Chondrocyte (in vitro differentiated cells): ENCODE data around the gene TMX1. TPM values are rescaled to one million over a fixed set of nuclear protein-coding genes. Genes with fewer than 3 reads are reported as not detected.

Source experiments
- DNase-seq: peaks from one replicate; pipeline ENCODE4 v3.0.0; 2021; ENCODE audit warnings: mixed read lengths, low spot score
- H3K27ac Mint-ChIP-seq: one replicate; pipeline ENCODE4 v1.8.0; 2021; ENCODE audit warnings: mild to moderate bottlenecking, moderate library complexity, mixed read lengths; ENCODE audit not compliant: unreplicated experiment
- H3K27me3 Mint-ChIP-seq: 2 replicates; pipeline ENCODE4 v1.8.0; 2021; ENCODE audit warnings: low read depth, mixed read lengths
- H3K36me3 Mint-ChIP-seq: 2 replicates; pipeline ENCODE4 v1.8.0; 2021; ENCODE audit warnings: low read depth, mixed read lengths
- H3K4me1 Mint-ChIP-seq: 2 replicates; pipeline ENCODE4 v1.8.0; 2021; ENCODE audit warnings: low read depth, mild to moderate bottlenecking, mixed read lengths
- H3K4me3 Mint-ChIP-seq: one replicate; pipeline ENCODE4 v1.8.0; 2021; ENCODE audit warnings: mild to moderate bottlenecking, moderate library complexity, mixed read lengths; ENCODE audit not compliant: unreplicated experiment
- H3K9me3 Mint-ChIP-seq: 2 replicates; pipeline ENCODE4 v1.8.0; 2021; ENCODE audit warnings: low read depth, mixed read lengths
- long read RNA-seq: library from polyadenylated mRNA; stranded (forward); transcript quantifications from one replicate; pipeline ENCODE4 v2.0.0, GENCODE V29; 2021
- total RNA-seq: library from RNA; stranded (reverse); gene quantifications from 3 replicates; pipeline ENCODE4 v1.2.1, GENCODE V29; 2021
- TF ChIP-seq, protein P1 (sequence below): fragments of 200-600 bp; sonication (generic); IDR thresholded peaks from 2 replicates; pipeline ENCODE4 v1.5.0; 2021; ENCODE audit warnings: antibody characterized with exemption, mild to moderate bottlenecking, moderate library complexity

Gene TMX1, protein sequence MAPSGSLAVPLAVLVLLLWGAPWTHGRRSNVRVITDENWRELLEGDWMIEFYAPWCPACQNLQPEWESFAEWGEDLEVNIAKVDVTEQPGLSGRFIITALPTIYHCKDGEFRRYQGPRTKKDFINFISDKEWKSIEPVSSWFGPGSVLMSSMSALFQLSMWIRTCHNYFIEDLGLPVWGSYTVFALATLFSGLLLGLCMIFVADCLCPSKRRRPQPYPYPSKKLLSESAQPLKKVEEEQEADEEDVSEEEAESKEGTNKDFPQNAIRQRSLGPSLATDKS
- 34.1 to 39.7 TPM (median 35.4 TPM) in 3 replicates for total RNA-seq
- long read RNA-seq, transcript TMX1-201 (8 exons, 3,995 nt), result major isoform, 95 of 97 reads
- long read RNA-seq, partial matches to known transcripts, result 0 of 97 reads
- long read RNA-seq, other reads (novel, unspliced or antisense), result 2 of 97 reads

DNA sequence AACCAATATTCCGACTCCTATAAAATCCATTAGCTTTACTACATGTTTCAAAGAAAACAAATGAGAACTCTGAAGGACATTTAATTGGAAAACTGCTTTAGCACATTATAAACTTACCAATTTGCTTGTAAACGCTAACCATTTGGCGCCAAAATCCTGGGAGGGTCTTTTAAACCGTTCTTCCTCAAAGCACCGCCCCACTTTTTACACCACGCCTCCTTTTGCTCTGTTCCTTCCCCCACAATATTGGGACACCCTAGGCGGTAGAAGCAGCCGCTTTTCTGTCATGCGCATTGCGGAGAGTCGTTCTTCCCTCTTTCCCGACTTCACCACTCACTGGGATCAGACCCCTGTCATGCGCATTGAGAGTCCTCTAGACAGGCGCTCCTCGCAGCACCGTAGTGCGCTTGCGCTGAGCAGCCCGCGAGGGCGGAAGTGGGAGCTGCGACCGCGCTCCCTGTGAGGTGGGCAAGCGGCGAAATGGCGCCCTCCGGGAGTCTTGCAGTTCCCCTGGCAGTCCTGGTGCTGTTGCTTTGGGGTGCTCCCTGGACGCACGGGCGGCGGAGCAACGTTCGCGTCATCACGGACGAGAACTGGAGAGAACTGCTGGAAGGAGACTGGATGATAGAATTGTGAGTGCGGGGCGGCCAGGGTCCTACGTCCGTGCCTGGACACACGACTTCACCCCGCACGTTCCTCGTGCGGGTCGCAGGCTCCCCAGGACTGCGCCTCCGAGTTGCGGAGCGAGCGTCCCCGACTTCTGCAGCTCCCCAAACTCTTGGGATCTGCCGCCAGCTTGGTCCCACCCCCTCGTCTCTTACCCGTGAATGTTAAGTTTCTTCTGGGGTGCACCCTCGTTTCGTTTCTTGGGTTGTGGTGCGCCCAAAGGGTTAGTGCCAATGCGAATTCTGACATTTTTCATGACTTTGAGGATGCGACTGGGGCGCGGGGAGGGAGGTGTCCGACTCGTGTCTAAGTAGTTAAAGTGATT lies at the start of gene TMX1:
TSS of gene TMX1 (plus strand) at position 435 of the 991 bp plus-strand sequence. CDS start at position 481, 46 bp downstream.
- H3K36me3 Mint-ChIP-seq, result no peaks in the 10 kb centered on the region

DNA sequence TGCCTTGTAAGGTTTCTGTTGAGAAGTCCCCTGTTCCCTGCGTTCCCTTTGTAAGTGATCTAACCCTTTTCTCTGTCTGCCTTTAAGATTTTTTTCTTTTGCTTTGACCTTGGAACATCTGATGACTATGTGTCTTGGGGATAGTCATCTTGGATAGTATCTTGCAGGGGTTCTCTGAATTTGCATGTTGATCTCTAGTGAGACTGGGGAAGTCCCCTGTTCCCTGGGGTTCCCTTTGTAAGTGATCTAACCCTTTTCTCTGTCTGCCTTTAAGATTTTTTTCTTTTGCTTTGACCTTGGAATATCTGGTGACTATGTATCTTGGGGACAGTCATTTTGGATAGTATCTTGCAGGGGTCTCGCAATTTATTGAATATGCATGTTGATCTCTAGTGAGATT lies 38.2 kb upstream of the TMX1 start:
- Mint-ChIP-seq H3K36me3 (no peaks in the 10 kb centered on the region), H3K4me1 (peaks cover 10% of the 10 kb centered on the region), H3K27me3 (no peaks in the 10 kb centered on the region), H3K4me3 (no peak overlapping the region), H3K27ac (no peak overlapping the region), H3K9me3 (peaks cover 3% of the 10 kb centered on the region)
- TF ChIP-seq, protein P1, sequence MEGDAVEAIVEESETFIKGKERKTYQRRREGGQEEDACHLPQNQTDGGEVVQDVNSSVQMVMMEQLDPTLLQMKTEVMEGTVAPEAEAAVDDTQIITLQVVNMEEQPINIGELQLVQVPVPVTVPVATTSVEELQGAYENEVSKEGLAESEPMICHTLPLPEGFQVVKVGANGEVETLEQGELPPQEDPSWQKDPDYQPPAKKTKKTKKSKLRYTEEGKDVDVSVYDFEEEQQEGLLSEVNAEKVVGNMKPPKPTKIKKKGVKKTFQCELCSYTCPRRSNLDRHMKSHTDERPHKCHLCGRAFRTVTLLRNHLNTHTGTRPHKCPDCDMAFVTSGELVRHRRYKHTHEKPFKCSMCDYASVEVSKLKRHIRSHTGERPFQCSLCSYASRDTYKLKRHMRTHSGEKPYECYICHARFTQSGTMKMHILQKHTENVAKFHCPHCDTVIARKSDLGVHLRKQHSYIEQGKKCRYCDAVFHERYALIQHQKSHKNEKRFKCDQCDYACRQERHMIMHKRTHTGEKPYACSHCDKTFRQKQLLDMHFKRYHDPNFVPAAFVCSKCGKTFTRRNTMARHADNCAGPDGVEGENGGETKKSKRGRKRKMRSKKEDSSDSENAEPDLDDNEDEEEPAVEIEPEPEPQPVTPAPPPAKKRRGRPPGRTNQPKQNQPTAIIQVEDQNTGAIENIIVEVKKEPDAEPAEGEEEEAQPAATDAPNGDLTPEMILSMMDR, result no peak
- no peak for DNase-seq

More for the DNA sequence above, at the start of gene TMX1:
- Mint-ChIP-seq H3K27me3 (no peaks in the 10 kb centered on the region), H3K4me3 (no peak within 1 kb of the TSS), H3K9me3 (no peaks in the 10 kb centered on the region), H3K4me1 (peaks cover 3% of the 10 kb centered on the region), H3K27ac (no peak within 1 kb of the TSS)
- TF ChIP-seq, protein P1, result peak; percentile 36
- DNase-seq, result peak; percentile 97

DNA sequence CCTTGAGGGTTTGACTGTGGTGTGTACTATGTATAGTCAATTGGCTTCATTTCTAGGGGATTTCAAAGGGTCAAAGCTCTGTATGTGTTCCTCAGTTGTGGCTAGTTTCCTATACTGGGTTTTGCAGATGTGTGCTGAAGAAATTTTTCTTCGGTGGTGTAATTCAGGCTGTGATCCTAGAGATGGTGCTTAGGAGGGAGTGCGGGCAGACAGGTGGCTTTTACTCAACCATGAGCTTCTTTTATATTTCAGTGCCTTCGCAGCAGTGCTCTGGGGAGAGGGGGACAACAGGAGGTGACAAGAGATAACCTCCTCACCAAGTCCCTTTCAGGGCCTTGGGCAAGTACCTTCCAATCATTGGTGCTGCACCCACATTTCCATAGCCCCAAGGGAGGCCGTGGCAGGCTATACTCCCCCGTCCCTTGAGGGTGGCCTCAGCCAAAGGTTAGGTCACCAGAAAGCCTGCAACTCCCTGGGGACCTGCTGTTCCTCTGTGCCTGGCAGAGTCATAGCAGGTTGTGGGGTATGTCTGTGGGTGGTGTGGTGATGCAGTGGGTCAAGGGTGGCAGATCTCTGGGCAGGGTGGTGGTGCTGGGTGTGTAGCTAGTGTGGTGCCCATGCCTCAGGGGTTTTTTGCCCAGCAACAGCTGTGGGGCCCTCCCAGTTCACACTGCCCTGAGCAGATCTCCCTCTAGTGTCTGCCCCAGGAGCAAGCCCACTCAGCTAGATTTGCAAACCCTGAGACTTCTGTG lies 37.0 kb upstream of the TMX1 start:
- Mint-ChIP-seq H3K4me1 (peaks cover 10% of the 10 kb centered on the region), H3K27me3 (peaks cover 1% of the 10 kb centered on the region), H3K9me3 (peaks cover 3% of the 10 kb centered on the region), H3K36me3 (no peaks in the 10 kb centered on the region), H3K27ac (no peak overlapping the region), H3K4me3 (no peak overlapping the region)
- TF ChIP-seq, protein P1, result no peak
- DNase-seq, result no peak

DNA sequence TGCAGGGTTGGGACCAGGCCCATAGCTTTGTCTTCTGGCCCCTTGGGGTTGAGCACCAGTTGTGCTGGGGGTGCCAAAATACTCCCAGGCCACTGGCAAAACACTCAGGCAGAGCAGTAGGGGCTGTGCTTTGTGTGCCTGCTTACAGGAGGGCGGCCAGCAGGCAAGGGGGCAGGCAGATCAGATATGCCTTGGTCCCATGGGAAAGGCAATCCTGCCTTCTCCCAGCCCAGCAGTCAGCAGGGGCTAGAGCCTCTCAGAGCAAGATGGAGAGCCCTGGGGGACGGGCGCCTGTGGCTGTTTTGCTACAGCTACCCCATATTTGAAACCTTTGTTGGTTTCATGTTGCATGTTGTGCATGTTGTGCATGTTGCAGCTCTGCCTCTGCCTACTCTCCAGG lies 36.2 kb upstream of the TMX1 start:
- no peak overlapping the region for H3K4me3 Mint-ChIP-seq
- no peak for DNase-seq
- peaks cover 2% of the 10 kb centered on the region for H3K27me3 Mint-ChIP-seq
- H3K4me1 Mint-ChIP-seq, result peaks cover 10% of the 10 kb centered on the region
- H3K9me3 Mint-ChIP-seq, result peaks cover 3% of the 10 kb centered on the region
- no peaks in the 10 kb centered on the region for H3K36me3 Mint-ChIP-seq
- H3K27ac Mint-ChIP-seq, result no peak overlapping the region
- TF ChIP-seq, protein P1, result no peak
